Measurements from ENCODE around the gene TMPRSS3.

The TMPRSS3 gene

DNA sequence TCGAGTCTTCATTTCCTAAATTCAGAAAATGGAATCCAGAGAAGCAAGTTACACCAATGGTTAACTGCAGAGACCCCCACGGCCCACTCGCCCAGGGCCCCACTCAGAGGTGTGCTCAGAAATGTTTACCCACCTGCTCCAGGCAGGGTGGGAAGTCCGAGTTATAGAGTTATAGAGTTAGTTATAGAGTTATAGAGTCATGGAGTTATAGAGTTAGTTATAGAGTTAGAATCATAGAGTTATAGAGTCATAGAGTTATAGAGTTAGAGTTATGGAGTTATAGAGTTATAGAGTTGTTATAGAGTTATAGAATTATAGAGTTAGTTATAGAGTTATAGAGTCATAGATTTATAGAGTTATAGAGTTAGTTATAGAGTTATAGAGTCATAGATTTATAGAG, 39.5 kb upstream of the TMPRSS3 start:
- Mint-ChIP-seq H3K4me1 (peaks cover 37% of the 10 kb centered on the region), H3K27ac (no peak overlapping the region), H3K9me3 (peaks cover 7% of the 10 kb centered on the region), H3K4me3 (no peak overlapping the region), H3K27me3 (no peaks in the 10 kb centered on the region), H3K36me3 (peaks cover 93% of the 10 kb centered on the region)
- CTCF ChIA-PET, result no interaction called here
- no peak for DNase-seq

DNA sequence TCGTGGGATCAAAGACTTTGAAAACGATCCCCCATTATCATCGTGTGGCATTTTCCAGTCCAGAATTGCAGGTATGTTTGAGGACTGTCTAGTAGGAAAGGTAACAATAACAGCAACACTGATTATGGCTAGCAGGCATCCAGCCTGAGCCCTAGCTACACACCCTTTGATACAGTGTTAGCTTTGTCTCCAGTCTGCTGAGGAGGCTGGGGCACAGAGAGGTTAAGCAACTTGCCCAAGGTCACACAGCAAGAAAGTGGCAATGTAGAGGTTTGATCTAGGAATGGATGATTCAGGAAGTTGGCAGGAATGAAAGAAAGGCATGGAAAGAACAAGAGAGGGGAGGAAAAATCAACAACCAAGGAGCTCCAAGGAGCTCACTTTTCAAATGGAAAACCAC, 39.0 kb upstream of the TMPRSS3 start:
- Mint-ChIP-seq H3K36me3 (peaks cover 92% of the 10 kb centered on the region), H3K4me1 (peaks cover 34% of the 10 kb centered on the region), H3K9me3 (peaks cover 7% of the 10 kb centered on the region), H3K27ac (no peak overlapping the region), H3K27me3 (no peaks in the 10 kb centered on the region), H3K4me3 (no peak overlapping the region)
- DNase-seq, result no peak
- CTCF ChIA-PET, result no interaction called here

DNA sequence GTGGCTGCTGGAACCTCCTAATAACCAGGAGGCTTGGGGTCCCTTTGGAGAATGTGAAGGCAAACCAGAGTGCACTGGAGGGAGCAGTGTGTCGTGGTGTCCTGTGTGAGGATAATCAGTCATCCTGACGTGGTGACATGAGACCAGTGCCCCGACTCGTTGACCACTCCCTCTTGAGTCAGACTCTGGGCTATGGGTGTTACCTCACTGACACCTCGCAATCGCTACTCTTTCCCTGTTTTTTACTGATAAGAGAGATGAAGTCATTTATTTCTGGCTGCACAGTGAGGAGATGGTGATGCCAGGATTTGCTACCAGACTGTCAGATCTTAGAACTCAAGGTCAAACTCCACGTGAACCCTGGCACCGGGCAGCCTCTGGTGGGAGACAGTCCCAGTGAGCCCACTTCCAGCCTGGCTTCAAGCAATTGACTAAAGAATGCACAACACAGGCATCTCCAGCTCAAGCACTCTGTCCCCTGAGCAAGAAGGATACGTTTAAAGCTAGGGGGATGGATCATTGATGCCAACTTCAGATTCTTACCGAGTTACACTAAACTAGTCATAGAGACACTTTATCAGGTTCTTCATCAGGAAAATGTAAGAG, 38.2 kb upstream of the TMPRSS3 start:
- Mint-ChIP-seq H3K4me3 (no peak overlapping the region), H3K27ac (no peak overlapping the region), H3K9me3 (peaks cover 7% of the 10 kb centered on the region), H3K4me1 (peaks cover 26% of the 10 kb centered on the region), H3K36me3 (peaks cover 92% of the 10 kb centered on the region), H3K27me3 (no peaks in the 10 kb centered on the region)
- DNase-seq, result no peak
- CTCF ChIA-PET, result no interaction called here

DNA sequence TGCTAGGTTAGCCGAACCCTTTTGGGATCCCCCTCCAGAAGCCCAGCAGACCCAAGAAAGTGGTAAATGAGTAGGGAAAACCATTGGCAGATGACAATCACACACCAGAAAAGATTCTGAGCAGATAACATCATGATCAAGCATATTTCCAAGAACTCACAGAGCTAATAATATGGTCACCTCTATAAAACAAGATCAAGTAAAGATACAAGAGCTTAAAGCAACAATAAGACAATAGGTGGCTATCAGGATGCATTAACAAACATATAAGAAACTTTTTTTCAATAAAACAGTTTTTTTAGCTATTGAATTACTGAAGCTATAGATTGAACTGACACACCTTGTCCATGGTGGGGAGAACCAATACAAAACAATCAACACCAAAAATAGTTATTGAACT, 36.8 kb upstream of the TMPRSS3 start:
- CTCF ChIA-PET, result interaction anchor here (1.0 kb wide), 1 partner anchor 51 kb away, joined by 3 read pairs; no protein-coding TSS in a partner anchor
- DNase-seq, result no peak
- peaks cover 7% of the 10 kb centered on the region for H3K9me3 Mint-ChIP-seq
- H3K27ac Mint-ChIP-seq, result no peak overlapping the region
- no peak overlapping the region for H3K4me3 Mint-ChIP-seq
- peaks cover 89% of the 10 kb centered on the region for H3K36me3 Mint-ChIP-seq
- no peaks in the 10 kb centered on the region for H3K27me3 Mint-ChIP-seq
- peaks cover 20% of the 10 kb centered on the region for H3K4me1 Mint-ChIP-seq

DNA sequence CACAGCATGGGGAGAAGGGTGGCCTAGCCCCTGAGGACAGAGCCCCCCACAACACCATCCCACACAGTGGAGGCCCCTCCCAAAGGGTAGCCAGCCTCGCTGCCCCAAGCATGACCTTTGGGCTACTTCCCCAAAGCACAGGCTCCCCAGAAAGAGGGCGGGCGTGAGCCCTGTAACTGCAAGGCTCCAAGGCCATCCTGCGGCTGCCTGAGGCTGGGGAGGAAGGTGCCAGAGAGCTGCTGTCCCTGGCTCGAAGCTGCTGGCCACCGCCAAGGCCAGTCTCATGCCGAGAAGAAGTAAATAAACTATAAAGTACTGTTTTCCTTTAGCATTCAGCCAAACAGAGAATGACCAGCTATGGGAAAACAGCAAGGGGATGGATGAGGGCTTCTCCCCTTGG, 35.3 kb upstream of the TMPRSS3 start:
- no peak overlapping the region for H3K4me3 Mint-ChIP-seq
- H3K4me1 Mint-ChIP-seq, result peaks cover 31% of the 10 kb centered on the region
- peaks cover 91% of the 10 kb centered on the region for H3K36me3 Mint-ChIP-seq
- peaks cover 7% of the 10 kb centered on the region for H3K9me3 Mint-ChIP-seq
- DNase-seq, result no peak
- CTCF ChIA-PET, result no interaction called here
- H3K27ac Mint-ChIP-seq, result no peak overlapping the region
- no peaks in the 10 kb centered on the region for H3K27me3 Mint-ChIP-seq

DNA sequence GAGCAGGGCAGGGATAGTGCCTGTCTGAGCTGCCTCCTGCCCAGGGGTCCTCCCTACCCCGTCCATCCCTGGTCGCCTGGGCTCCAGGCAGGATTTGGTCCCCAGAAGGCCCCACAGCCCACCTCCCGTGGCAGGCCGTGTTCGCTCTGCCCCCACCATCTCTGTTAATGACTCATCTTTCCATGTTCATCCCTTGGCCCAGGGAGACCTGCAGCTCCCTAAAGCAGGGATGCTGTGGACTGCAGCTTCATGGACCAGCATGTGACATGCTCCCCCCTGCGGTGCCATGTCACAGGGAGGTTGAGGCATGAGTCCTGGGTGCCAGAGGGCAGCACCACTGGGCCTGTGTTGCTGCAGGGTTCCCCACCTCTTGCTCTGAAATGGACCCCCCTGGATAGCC, 34.7 kb upstream of the TMPRSS3 start:
- no peak for DNase-seq
- H3K4me3 Mint-ChIP-seq, result no peak overlapping the region
- peaks cover 37% of the 10 kb centered on the region for H3K4me1 Mint-ChIP-seq
- H3K27me3 Mint-ChIP-seq, result no peaks in the 10 kb centered on the region
- peaks cover 89% of the 10 kb centered on the region for H3K36me3 Mint-ChIP-seq
- peaks cover 7% of the 10 kb centered on the region for H3K9me3 Mint-ChIP-seq
- no peak overlapping the region for H3K27ac Mint-ChIP-seq
- CTCF ChIA-PET, result interaction anchor here (0.6 kb wide), 1 partner anchor 392 kb away, joined by 4 read pairs; no protein-coding TSS in a partner anchor

DNA sequence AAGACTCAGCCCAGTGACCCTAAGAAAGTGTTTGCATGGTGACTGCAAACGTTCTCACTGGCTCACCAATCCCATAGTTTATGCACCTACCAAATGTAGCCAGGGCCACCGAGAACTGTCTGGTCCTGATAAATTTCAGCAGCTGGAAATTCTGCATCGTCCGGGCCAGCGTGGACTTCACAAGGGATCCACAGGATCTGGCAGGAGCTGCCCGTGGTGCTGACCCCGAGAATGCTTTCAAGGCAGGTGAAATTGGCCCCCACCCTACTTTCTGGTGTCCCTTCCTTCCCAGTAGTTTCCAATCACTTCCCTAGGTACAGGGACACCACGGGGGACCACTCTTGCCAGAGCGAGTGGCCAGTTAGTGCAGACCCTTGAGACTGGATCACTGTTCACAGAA, 34.0 kb upstream of the TMPRSS3 start:
- Mint-ChIP-seq H3K4me3 (no peak overlapping the region), H3K27me3 (no peaks in the 10 kb centered on the region), H3K27ac (no peak overlapping the region), H3K36me3 (peaks cover 87% of the 10 kb centered on the region), H3K9me3 (peaks cover 7% of the 10 kb centered on the region), H3K4me1 (peaks cover 38% of the 10 kb centered on the region)
- DNase-seq, result no peak
- CTCF ChIA-PET, result interaction anchor here (0.6 kb wide), 1 partner anchor 393 kb away, joined by 4 read pairs; no protein-coding TSS in a partner anchor

DNA sequence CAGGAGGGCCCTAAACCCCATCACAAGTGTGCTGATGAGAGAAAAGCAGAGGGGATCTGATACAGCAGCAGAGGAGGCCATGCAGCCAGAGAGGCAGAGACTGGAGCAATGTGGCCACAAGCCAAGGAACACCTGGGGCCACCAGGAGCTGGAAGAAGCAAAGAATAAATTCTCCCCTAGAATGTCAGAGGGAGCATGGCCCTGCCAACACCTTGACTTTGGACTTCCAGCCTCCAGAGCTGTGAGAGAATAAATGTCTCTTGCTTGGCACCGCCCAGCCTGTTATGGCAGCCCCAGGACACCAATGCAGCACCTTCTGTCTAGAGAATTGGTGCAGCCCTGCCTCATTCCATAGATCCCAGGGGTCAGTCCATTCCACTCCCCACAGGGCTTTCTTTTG, 33.2 kb upstream of the TMPRSS3 start:
- Mint-ChIP-seq H3K36me3 (peaks cover 84% of the 10 kb centered on the region), H3K27me3 (no peaks in the 10 kb centered on the region), H3K27ac (no peak overlapping the region), H3K4me1 (peaks cover 38% of the 10 kb centered on the region), H3K4me3 (no peak overlapping the region), H3K9me3 (peaks cover 7% of the 10 kb centered on the region)
- no peak for DNase-seq
- CTCF ChIA-PET, result interaction anchor here (1.0 kb wide), 1 partner anchor 90 kb away, joined by 3 read pairs; no protein-coding TSS in a partner anchor

DNA sequence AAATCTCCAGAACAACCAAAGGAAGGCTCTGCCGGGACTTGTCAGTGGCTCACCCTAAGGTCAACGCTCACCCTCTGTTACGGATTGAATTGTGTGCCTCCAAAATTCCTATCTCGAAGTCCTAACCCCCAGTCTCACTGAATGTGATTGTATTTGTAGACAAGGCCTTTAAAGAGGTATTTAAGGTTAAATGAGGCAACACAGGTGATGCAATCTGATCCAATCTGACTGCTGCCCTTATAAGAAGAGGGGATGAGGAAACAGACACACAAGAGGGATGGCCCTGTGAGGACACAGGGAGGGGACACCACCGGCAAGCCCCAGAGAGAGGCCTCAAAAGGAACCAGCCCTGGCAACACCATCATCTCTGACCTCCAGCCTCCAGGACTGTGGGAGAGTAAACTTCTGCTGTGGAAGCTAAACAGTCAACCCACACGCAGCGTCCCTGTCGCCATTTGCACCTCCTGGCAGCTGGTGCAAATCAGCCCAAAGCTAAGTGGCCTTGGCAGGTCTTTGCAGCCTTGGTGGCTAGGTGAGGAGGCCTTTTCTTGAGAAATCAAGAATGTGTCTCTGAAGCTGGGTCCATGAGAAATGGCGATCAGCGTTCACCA, 32.1 kb upstream of the TMPRSS3 start:
- CTCF ChIA-PET, result interaction anchor here (0.5 kb wide), 1 partner anchor 94 kb away, joined by 3 read pairs; no protein-coding TSS in a partner anchor
- no peaks in the 10 kb centered on the region for H3K27me3 Mint-ChIP-seq
- H3K9me3 Mint-ChIP-seq, result peaks cover 7% of the 10 kb centered on the region

DNA sequence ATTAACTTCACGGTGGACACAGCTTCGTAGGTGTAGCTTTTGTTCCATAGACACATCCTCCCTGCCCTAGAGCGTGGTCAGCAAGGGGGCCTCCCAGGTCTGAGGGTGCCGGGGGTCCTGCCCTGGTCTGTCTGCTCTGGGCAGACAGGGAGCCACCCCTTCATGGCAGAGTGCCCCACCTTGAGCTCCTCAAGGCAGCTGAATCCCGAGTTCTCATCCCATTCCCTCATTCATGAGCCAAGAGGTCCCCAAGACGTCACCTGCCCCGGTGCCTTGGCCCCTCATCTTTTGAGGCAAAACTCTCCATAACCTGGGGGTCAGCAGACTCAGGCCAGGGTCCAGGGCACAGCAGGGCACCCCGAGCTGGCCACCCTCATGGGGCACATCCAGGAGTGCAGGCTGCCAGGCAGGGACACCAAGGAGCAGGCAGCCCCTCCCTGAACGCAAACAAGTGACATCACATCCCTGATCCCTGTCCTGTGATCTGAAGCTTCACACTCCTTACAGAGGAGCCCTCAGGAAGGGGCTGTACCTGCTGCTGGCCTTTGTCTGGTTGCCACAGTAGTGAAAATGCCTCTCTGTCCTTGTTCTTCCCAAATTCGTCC, 31.1 kb upstream of the TMPRSS3 start:
- Mint-ChIP-seq H3K4me1 (peaks cover 55% of the 10 kb centered on the region), H3K36me3 (peaks cover 84% of the 10 kb centered on the region), H3K9me3 (no peaks in the 10 kb centered on the region), H3K27me3 (no peaks in the 10 kb centered on the region), H3K4me3 (no peak overlapping the region), H3K27ac (no peak overlapping the region)
- CTCF ChIA-PET, result interaction anchor here (2.8 kb wide), 1 partner anchor 89 kb away, joined by 13 read pairs; no protein-coding TSS in a partner anchor
- DNase-seq, result no peak

More for the DNA sequence above, 32.1 kb upstream of the TMPRSS3 start:
- Mint-ChIP-seq H3K36me3 (peaks cover 84% of the 10 kb centered on the region), H3K4me1 (peaks cover 46% of the 10 kb centered on the region), H3K27ac (no peak overlapping the region), H3K4me3 (no peak overlapping the region)
- no peak for DNase-seq

DNA sequence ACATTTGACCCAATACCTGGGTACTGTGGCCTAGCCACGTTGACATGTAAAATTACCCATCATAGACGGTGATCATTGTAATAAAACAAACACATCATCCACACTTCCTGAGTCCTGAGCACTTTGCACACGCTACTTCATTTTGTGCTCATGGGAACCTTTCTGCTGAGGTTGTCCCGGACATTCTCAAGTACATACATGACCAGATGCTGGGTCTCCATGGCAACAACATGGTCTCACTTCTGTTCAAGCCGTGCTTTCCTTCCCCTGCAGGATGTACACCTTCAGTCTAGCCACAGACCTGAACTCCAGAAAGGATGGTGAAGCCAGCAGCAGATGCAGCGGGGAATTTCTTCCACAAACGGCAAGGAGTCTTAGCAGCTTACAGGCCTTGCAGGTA, 30.6 kb upstream of the TMPRSS3 start:
- H3K4me3 Mint-ChIP-seq, result no peak overlapping the region
- peaks cover 60% of the 10 kb centered on the region for H3K4me1 Mint-ChIP-seq
- H3K27me3 Mint-ChIP-seq, result no peaks in the 10 kb centered on the region
- H3K9me3 Mint-ChIP-seq, result no peaks in the 10 kb centered on the region
- peak overlapping the region; percentile 8 for H3K27ac Mint-ChIP-seq
- peaks cover 84% of the 10 kb centered on the region for H3K36me3 Mint-ChIP-seq
- CTCF ChIA-PET, result interaction anchor here (2.8 kb wide), 1 partner anchor 89 kb away, joined by 13 read pairs; no protein-coding TSS in a partner anchor
- DNase-seq, result peak; percentile 5

DNA sequence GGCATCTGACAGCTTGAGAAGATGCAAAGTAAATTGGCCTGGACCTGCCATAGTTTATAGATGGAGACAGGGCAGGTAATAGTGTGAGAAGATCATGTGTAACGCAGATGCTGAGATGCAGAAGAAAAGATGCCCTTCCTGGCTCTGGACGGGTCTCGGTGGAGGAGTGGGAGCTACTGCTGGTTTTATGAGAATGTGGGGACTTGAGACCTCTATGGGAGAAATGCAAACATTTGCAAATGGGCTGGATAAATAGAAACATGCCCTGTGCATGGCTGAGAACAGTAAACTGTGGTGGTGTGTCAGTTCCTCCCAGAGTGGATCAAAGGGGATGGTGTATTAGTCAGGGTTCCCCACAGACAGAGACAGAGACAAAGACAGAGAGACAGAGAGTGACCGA, 29.7 kb upstream of the TMPRSS3 start:
- H3K4me3 Mint-ChIP-seq, result peak overlapping the region; percentile 55
- peaks cover 2% of the 10 kb centered on the region for H3K9me3 Mint-ChIP-seq
- H3K27ac Mint-ChIP-seq, result peak overlapping the region; percentile 91

DNA sequence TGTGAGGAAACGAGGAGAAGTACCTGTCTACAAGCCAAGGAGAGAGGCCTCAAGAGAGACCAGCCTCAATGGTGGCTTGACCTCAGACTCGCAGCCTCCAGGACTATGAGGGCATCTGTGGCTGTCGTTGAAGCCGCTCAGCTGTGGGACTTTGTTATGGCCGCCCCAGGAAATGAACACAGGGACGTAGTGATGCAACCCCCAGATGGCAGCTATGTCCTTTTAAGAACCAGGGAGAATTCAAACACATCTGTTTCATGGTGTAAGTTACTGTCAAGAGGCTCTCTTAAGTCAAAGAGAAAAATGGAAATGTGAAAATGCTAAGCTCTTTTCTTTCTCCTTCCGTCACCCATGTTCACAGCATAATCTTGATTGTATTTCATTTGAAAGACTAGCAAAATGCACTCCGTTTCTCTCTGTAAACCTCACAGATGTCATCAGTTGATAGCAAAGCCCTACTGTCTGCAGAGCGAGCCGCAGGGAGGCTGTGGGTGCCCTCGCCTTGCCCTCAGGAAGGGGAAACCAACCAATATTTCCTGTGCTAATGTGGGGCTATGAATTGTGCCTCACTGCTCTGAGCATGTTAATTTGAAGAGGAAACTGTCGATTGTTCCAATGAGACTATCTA, 29.2 kb upstream of the TMPRSS3 start:
- Mint-ChIP-seq H3K27ac (peak overlapping the region; percentile 91), H3K9me3 (peaks cover 2% of the 10 kb centered on the region), H3K4me3 (peak overlapping the region; percentile 55), H3K36me3 (peaks cover 84% of the 10 kb centered on the region), H3K27me3 (no peaks in the 10 kb centered on the region), H3K4me1 (peaks cover 73% of the 10 kb centered on the region)
- peak; percentile 84 for DNase-seq
- CTCF ChIA-PET, result interaction anchor here (1.0 to 3.2 kb wide), 5 partner anchors 20 to 280 kb away, joined by 3 to 18 read pairs (median 9); partner anchors contain the start of gene UBASH3A

More for the DNA sequence above, 29.7 kb upstream of the TMPRSS3 start:
- H3K27me3 Mint-ChIP-seq, result no peaks in the 10 kb centered on the region
- H3K36me3 Mint-ChIP-seq, result peaks cover 85% of the 10 kb centered on the region
- CTCF ChIA-PET, result interaction anchor here (1.0 to 3.2 kb wide), 5 partner anchors 19 to 280 kb away, joined by 3 to 18 read pairs (median 9); partner anchors contain the start of gene UBASH3A
- peak; percentile 25 for DNase-seq
- H3K4me1 Mint-ChIP-seq, result peaks cover 69% of the 10 kb centered on the region

DNA sequence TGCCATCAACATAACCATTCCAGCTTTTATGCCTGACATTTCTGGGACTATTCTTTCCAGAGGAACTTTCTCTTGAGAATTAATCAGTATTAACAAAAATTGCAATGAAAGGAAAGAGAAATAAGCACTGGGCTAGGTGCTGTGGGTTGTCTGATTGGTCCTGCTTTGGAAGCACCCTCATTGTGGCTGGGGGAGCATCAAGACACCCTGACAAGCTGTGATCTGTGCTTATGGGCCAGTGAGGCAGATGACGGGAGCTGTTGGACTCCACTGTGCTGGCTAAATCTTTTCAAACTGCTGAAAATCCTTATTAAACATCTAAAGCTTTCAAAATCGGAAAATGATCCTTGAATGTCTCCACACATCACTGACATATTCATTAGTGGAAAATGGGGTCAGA, 27.8 kb upstream of the TMPRSS3 start:
- Mint-ChIP-seq H3K36me3 (peaks cover 84% of the 10 kb centered on the region), H3K4me1 (peaks cover 86% of the 10 kb centered on the region), H3K27ac (peak overlapping the region; percentile 91), H3K4me3 (peak overlapping the region; percentile 33), H3K9me3 (peaks cover 8% of the 10 kb centered on the region), H3K27me3 (no peaks in the 10 kb centered on the region)
- DNase-seq, result peak; percentile 10
- CTCF ChIA-PET, result interaction anchor here (0.8 to 3.2 kb wide), 6 partner anchors 19 to 260 kb away, joined by 3 to 18 read pairs (median 4); no protein-coding TSS in a partner anchor

Data from activated naive CD4-positive, alpha-beta T cell treated with anti-CD3 and anti-CD28 coated beads, Interleukin-2, amount 10 ng/mL, durations not matched to agents 7 days and 5 days (primary cell).